Measurements from ENCODE around the gene MAP3K4. TPM values are rescaled to one million over a fixed set of nuclear protein-coding genes. Genes with fewer than 3 reads are reported as not detected.

MAP3K4 gene
- total RNA-seq, 4 donors from 2014 or later, result 24.3 to 99.0 (median 37.4) TPM

DNA sequence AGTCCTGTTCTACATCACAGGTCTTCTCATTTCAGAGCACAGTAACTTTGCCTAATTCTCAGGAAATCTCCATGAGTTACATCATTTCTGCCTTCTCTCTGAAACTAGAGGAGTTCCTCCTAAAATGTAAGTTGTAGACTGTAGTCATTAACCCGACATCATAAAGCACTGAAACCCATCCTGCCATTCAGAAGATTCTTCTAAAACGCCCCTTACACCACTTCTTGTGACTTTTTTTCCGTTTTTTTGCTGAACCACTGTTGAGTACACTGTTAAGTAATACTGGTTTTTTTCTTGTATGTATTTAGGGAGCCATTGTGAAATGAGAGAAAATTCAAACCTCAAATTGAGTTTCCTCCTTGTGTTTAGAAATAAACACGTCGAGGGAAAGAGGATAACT is 117.3 kb downstream of the MAP3K4 start:
- TF ChIP-seq POLR2A (IDR thresholded peaks at IDR 0.05) (no peak), CTCF (IDR thresholded peaks at IDR 0.05) (no peak)
- Histone ChIP-seq H3K27ac (no peak overlapping the region), H3K9me3 (no peaks in the 10 kb centered on the region), H3K4me1 (no peaks in the 10 kb centered on the region), H3K4me3 (no peak overlapping the region), H3K36me3 (peaks cover 0 to 88% (median 0%) of the 10 kb centered on the region in 3 donors), H3K27me3 (no peaks in the 10 kb centered on the region)
- no peak for DNase-seq

DNA sequence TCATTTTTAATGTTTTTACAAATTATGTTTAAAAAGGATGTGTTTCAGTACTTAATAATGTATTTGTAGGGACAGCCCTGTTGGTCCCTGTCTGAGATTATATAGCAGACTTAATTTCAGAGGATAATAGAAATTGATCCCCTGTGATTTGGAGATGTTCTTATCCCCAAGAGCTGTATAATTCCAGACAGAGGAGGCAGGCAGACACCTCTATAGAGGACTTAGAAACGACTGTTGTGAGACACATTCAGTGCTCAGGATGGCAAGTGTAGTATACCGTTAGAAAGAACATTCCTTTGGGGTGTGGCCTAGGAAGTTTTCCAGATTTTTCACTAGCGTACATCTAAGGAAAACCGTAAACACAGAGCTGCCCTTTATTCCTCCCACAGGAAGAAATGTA is 117.8 kb downstream of the MAP3K4 start:
- H3K36me3 ChIP-seq, result peaks cover 0 to 91% (median 0%) of the 10 kb centered on the region in 3 donors
- TF ChIP-seq CTCF (IDR thresholded peaks at IDR 0.05) (no peak), POLR2A (IDR thresholded peaks at IDR 0.05) (no peak)

DNA sequence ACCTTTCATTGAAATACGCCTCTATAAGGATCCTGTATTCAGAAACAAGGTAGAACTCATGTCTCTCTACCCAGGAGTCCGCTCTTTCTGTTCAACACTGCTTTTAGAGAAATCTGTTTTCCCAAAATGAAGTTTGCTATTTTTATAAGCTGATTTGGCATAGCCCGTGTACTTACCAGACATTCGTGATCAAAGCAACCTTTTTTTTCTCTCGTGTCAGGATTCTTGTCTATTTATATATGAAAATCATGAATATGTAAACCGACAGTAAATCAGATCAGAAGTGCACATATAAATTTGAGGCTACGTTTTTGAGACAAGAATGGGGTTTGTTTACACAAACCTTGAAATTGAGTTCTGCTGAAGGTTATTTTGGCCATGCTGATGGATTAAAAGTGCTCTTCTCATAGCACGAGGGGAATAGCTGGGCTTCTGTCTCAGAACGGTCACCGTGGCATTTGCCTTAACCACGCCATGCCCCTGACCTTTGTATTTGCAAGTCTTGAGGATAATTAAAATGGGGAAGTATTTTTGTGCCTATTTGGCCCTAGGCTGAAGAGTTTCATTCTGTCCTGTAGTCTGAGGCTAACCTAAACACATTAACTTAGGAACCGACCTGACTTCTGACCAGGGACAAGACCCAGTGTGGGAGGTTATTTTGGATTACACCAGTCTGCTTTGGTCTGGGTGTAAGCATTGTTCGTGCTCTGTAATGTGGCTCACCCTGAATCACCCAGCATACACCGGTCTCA is 118.6 kb downstream of the MAP3K4 start:
- Histone ChIP-seq H3K27me3 (no peaks in the 10 kb centered on the region), H3K36me3 (peaks cover 0 to 98% (median 0%) of the 10 kb centered on the region in 3 donors), H3K4me1 (no peaks in the 10 kb centered on the region), H3K27ac (no peak overlapping the region), H3K4me3 (no peak overlapping the region), H3K9me3 (no peaks in the 10 kb centered on the region)
- no peak for DNase-seq
- TF ChIP-seq POLR2A (IDR thresholded peaks at IDR 0.05), result no peak
- TF ChIP-seq CTCF (IDR thresholded peaks at IDR 0.05), result no peak

More for the DNA sequence above, 117.8 kb downstream of the MAP3K4 start:
- Histone ChIP-seq H3K4me3 (no peak overlapping the region), H3K9me3 (no peaks in the 10 kb centered on the region), H3K27ac (no peak overlapping the region), H3K4me1 (no peaks in the 10 kb centered on the region), H3K27me3 (no peaks in the 10 kb centered on the region)
- DNase-seq, result no peak

DNA sequence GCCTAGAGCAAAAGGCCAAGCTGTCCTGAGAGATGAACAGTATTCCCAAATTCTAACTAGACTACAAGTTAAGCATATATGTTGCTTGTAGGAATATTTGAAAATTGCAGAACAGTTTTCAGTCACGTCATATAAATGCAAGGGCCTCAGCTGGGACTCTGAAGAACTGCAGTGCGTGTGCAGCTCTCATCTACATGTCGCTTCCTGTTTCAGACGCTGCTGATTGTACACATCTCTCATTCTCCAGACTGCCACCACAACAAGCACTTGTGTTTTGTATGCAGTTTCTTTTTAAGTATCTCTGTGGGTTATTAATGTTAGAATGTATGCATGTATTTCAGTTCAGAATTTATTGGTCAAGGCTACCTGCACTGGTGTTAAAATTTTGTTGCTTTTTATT is 119.7 kb downstream of the MAP3K4 start:
- no peaks in the 10 kb centered on the region for H3K4me1 ChIP-seq
- DNase-seq, result no peak
- H3K9me3 ChIP-seq, result no peaks in the 10 kb centered on the region
- no peaks in the 10 kb centered on the region for H3K27me3 ChIP-seq
- no peak overlapping the region for H3K27ac ChIP-seq
- H3K36me3 ChIP-seq, result peaks cover 0 to 98% (median 0%) of the 10 kb centered on the region in 3 donors
- no peak for TF ChIP-seq CTCF (IDR thresholded peaks at IDR 0.05)
- TF ChIP-seq POLR2A (IDR thresholded peaks at IDR 0.05), result no peak
- H3K4me3 ChIP-seq, result no peak overlapping the region

DNA sequence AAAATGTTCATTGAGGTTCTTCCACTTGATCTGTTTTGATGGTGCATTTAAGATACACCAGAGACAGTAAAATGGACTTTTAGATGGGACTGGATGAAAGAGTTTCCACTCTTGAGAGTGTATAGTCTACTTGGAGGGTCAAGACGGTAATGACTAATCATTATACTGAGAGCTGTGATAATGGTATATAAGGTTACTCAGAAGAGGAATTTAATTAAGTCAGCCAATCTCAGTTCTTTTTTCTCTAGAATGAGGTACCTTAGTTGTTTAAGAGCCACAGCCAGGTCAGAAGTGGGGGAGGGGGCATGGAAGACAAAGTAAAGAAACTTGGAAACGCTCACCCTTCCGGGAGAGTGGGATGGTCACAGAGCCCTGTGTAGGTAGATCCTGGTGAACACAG is 123.9 kb downstream of the MAP3K4 start:
- Histone ChIP-seq H3K27me3 (no peaks in the 10 kb centered on the region), H3K27ac (no peak overlapping the region), H3K4me3 (no peak overlapping the region), H3K36me3 (peaks cover 0 to 86% (median 0%) of the 10 kb centered on the region in 3 donors), H3K9me3 (no peaks in the 10 kb centered on the region), H3K4me1 (no peaks in the 10 kb centered on the region)
- no peak for TF ChIP-seq POLR2A (IDR thresholded peaks at IDR 0.05)
- TF ChIP-seq CTCF (IDR thresholded peaks at IDR 0.05), result no peak
- DNase-seq, result no peak

All from Peyer's patch (tissue), 4 donors.